Fibroblast of lung (primary cell): ENCODE data around the gene FOXL1.

Experiments
- CTCF ChIP-seq, 2 donors: IDR thresholded peaks in 1 of 2; conservative IDR thresholded peaks in 1 of 2; 1 replicate in 1 of 2; 2 replicates in 1 of 2; pipeline ENCODE4 v1.5.1; 2011 to 2012; ENCODE audit warnings: low read length in 2 of 2, control low read depth in 1 of 2, inconsistent platforms in 1 of 2, low read depth in 1 of 2, mild to moderate bottlenecking in 1 of 2
- EZH2 ChIP-seq: IDR thresholded peaks from 2 replicates; pipeline ENCODE4 v1.5.1; 2012; ENCODE audit warnings: low read length, control low read depth, mild to moderate bottlenecking; ENCODE audit errors: missing control alignments

- TF ChIP-seq CTCF (conservative IDR thresholded peaks at IDR 0.05 in 1 of 2, IDR thresholded peaks at IDR 0.05 in 1 of 2; ENCODE audit: low read depth in 1 of 2, low read length in 2 of 2): no peak
- TF ChIP-seq EZH2: no peak
These were observed 31.1 kb upstream of the FOXL1 start for GRCh38 chr16:86547286-86547685.
